Limb (tissue), 2 donors: ENCODE data around the gene TMEM121.
A peak's percentile ranks its signal among the peaks of the same experiment; 100 is the strongest.

ENCODE experiments used
- DNase-seq, 2 donors: peaks; one replicate each; pipeline ENCODE4 v3.0.0-alpha.2; 2016; ENCODE audit errors: extremely low spot score in 2 of 2

TMEM121 gene

DNA sequence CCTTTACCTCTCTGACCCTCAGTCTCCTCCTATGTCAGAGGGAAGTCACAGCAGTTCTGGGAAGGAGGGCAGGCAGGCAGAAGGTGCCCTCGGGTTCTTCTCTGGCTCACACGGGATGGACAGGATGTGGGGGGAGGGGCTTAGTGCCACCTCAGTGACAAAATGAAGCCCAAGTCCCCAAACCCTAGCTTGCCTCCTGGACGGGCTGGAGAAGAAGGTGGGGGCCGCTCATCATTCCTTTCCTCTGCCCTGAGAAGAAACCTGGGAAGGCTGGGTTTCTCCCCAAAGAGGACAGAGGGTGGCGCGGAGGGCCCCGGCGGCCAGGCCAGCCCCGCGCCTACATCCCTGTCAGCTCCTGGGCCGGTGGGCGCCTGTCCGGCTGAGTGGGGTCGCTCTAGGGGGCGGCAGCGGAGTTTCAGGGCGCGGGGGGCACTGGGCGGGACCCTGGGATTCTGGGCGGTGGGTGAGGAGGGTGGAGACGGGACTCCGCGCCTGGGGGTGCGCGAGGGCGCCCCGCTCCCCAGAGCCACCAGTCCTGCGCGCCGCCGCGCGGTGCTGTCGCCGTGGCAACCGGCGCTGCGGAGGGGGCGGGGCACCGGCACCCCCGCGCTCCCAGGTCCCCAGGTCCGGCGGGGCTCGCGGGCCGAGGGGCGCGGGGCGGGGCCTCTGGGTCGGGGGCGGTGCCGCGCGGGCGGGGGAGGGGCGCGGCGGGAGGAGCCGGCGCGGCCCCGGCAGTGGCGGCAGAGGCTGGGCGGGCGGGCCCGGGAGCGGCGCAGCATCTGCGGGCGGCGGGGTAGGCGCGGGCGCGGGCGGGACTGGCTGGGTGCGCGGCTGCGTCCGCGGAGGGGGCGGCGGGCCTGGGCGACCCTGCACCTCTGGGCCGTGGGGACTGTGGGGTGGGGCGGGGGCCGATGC is at the start of gene TMEM121:
TMEM121 (plus strand) TSS at position 723 of the 915 bp plus-strand sequence. CDS start 2,252 bp downstream, outside the sequence.
- DNase-seq: peak in 1 of 2 donors; percentile 78

GRCh38 chr14:105476831-105477659 is 49.3 kb upstream of the TMEM121 start:
- DNase-seq: peak in 1 of 2 donors; percentile 47

GRCh38 chr14:105477660-105478397 is 48.6 kb upstream of the TMEM121 start:
- peak in 1 of 2 donors; percentile 73 for DNase-seq

DNA sequence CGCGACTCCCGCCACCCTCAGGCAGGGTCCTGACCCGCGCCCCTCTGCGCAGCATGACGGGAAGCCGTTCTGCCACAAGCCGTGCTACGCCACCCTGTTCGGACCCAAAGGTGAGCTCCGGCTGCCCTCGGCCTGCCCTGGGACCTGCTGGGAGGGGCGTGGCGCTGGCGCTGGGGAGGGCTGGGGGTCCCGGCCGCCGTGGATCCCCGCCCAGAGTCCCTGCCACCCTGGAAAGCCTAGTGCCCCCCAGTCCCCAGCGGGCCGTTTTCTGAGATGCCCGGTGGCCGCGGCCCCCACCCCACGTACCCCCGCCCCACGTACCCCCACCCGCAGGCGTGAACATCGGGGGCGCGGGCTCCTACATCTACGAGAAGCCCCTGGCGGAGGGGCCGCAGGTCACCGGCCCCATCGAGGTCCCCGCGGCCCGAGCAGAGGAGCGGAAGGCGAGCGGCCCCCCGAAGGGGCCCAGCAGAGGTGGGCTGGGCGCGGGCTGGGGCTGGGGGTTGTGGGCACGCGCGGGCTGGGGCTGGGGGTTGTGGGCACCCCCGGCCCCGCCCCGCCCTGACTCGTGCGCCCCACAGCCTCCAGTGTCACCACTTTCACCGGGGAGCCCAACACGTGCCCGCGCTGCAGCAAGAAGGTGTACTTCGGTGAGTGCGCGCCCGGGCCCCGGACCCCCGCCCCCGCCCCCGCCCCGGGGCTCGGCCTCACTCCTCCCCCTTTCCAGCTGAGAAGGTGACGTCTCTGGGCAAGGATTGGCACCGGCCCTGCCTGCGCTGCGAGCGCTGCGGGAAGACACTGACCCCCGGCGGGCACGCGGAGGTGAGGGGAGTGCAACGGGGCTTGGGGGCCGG is 47.8 kb upstream of the TMEM121 start:
- peak in 1 of 2 donors; percentile 62 for DNase-seq

- DNase-seq: peak in 1 of 2 donors; percentile 54
Measured at GRCh38 chr14:105479431-105480158, 46.8 kb upstream of the TMEM121 start.

- peak in 1 of 2 donors; percentile 50 for DNase-seq
Measured at GRCh38 chr14:105480199-105480746, 46.1 kb upstream of the TMEM121 start.

DNA sequence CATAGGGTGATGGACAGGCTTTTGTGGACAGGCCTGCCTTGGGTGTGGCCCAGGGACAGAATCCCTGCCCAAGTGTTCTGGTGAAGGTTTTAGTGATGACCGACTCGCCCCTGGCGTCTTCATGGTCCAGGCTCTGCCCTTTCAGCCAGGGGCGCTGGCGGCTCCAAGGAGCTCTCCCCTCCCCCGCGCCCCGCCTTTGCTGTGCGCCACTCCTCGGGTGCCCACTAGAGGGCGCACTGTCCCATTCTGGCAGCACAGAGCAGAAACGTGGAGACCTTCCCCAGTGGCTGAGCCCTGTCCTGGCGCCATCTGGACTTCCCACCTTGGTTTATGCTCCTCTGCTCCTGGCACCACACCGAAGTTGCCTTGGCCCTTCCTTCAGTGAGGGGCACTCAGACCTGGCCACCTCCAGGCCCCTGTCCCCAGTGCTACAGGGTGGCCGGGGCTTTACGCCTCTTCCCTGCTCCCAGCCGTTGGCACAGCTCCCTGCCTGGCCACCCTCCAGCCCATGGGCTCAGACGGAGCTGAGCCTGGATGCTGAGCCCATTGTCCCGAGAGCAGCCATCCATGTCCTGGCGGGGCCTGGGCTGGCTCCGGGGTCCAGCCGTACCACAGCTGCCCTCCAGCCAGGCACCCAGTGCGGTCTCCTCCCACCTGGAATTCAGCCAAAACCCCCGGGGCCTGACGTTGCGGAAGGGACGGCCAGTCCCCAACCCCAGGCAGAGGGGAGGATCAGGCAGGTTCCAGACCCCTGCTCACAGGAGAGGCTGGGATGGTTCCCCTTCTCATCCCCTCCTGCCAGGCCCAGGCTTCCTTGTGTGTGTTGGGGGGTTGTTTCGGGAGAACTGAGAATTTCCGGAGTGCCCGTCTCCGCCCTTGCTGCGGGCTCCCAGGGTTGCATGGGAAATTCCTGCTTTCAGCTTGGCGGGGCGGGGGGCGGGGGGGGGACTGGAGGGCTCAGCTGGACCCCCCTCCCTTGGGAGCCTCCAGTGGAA is 45.3 kb upstream of the TMEM121 start:
- DNase-seq: peak; percentile 88 to 97

DNA sequence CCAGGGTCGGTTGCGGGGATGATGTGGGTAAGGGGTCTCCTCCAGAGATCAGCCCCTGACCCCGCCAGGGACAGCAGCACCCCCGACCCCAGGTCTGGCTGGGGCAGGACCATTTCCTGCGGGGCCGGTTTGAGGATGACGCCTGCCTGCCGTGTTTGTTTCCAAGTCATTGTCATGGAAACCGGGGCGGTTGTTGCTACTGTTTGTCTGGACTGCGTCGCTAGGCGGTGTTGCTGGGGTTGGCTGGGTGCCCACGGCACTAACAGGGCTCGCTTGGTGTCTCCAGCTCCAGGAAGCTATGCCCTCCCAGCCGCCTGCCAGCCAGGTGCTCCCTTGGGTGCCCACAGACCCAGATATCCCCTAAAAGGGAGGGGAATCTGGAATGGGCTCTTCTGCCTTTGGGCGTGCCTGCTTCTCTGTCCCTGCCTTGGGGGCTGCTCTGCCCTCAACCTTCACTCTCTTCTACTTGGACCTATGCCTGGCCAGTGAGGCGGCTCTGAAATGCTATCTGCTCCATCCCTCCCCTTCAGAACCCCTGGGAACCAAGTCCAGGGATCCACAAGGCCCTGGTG is 44.4 kb upstream of the TMEM121 start:
- DNase-seq: peak; percentile 93 to 95

DNA sequence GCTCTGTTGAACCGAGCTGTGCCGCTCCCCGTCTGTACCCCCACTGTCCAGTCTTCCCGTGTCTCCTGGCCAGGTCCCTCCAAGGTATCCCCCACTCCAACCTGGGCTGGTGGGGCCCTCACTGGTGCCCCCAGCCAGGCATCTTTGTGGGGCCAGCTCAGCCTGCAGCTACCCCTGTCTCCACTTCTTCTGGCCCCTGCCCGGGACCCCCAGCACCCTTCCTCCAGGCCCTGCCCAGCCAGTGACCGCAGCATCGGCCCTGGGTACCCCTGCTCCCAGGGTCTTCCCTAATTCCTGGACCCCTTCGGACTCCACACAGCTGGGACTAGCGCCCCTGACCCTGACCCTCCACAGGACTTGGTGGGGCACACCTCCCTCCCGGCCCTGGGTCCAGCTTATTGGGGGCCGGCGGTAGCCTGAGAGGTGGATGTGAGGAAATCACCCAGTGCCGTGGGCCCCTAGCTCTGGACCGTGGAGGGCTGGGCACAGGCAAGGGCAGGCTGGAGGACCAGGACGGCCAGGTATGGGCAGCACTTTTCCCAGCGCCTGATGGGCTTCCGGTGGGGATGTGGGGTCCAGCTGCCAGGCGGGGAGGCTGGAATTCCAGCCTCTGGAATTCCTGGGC is 43.8 kb upstream of the TMEM121 start:
- DNase-seq: no peak

DNA sequence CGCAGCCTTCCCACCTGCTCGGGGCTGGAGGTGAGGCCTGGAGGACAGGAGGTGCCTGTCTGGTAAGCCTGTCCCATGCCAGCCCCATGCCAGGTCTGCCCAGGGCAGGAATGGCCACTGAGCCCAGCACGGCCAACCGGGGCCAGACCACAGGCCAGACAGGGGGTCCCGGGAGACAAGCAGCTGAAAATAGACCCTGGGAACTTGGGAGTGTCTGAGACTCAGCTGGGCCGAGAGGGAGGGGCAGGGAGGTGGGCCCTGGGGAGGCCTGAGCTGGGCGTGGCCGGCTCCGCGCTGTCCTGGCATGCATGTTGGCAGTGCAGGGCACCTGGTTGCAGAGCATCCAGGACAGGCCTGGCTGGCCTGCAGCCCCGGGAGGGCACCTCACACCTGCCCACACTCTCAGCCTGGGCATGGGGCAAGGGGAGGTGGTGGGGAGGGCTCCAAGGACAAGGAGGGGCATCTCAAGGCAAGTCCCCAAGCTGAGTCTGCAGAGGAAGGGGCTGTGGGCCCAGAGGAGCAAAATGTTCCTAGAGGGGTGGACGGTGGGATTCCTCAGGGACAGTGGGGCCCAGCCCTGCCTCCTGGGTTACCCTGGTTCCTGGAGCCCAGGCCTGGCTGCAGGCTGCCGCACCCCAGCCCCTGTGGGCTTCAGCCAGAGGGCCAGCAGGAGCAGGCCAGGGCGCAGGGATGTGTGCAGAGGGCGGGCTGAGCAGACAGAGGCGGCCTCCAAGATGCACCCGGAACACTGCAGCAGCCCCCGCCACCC is 42.9 kb upstream of the TMEM121 start:
- peak in 1 of 2 donors; percentile 54 for DNase-seq

- DNase-seq: peak in 1 of 2 donors; percentile 43
Measured at GRCh38 chr14:105484069-105484996, 42.0 kb upstream of the TMEM121 start.

DNA sequence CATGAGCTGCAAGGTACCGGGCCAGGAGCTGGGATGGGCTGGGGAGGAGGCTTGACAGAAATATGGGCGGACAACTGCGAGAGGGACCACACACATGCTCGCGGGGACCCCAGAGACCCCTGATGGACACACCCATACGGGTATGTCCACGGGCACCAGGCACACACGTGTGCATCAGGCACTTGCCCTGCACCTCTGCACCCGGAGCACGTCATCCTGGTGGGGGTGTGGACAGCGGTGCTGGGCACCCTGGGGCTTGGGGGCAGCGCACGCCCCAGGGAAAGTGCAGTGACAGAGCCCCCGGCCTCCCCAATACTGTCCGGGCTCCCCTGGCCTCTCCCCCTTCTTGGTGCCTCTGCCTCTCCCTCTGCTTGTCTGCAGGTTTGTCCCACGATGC is 41.4 kb upstream of the TMEM121 start:
- peak in 1 of 2 donors; percentile 47 for DNase-seq

DNA sequence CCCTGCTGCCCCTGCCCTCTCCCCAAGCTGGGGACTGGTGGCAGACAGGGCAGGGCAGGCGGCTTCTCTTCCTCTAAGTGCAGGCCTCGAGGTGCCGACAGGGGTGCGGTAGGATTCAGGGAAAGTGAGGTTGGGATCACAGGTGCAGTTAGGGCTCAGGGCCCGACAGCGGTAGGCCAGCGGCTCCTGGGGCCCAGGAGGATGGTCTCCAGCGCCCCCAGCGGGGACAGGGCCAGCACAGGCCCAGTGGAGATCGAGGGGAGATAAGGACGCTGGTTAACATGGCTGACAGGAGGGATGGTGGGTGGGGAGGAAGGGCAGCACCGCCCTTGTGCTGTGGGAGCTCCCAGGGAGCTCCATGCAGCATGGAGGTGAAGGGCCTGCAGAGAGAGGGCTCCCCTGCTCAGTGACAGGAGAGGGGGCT is 40.6 kb upstream of the TMEM121 start:
- DNase-seq: peak in 1 of 2 donors; percentile 64

- DNase-seq: peak in 1 of 2 donors; percentile 72
Measured at GRCh38 chr14:105486163-105486973, 40.0 kb upstream of the TMEM121 start, which contains the start of gene CRIP1. CRIP1 (plus strand) TSS chr14:105486886; CDS start chr14:105487260, 374 bp downstream.
